RWPE1 (cell line): ENCODE measurements around the gene ZC2HC1B.
"Not testable (repeated sequence)": the region's sequence is repeated elsewhere in the genome, so short reads cannot be mapped to it uniquely, and the experiment has no call there.

Experiments
- CTCF ChIA-PET: fragments of 350-600 bp; sonication (Branson Sonifier 250); formaldehyde crosslinking; extraction: SDS; loops from one replicate; lab custom pipeline; 2021; lab: Yijun Ruan, JAX
- POLR2A ChIA-PET: fragments of 400-600 bp; formaldehyde crosslinking; extraction: SDS; loops from one replicate; lab custom pipeline; 2020; ENCODE audit warnings: antibody characterized with exemption; ENCODE audit not compliant: low non-redundant PET; lab: Yijun Ruan, JAX
- DNase-seq: peaks from one replicate; pipeline ENCODE4 v3.0.0; 2012; ENCODE audit warnings: low spot score
- H3K27ac ChIP-seq: fragments of 450-650 bp; 2 replicates; pipeline ENCODE4 v1.5.1; 2017
- TF ChIP-seq, protein P1 (sequence below): fragments of 450-650 bp; conservative IDR thresholded peaks from 2 replicates; pipeline ENCODE4 v1.5.1; 2017; ENCODE audit warnings: low read depth, mild to moderate bottlenecking

The ZC2HC1B gene

DNA sequence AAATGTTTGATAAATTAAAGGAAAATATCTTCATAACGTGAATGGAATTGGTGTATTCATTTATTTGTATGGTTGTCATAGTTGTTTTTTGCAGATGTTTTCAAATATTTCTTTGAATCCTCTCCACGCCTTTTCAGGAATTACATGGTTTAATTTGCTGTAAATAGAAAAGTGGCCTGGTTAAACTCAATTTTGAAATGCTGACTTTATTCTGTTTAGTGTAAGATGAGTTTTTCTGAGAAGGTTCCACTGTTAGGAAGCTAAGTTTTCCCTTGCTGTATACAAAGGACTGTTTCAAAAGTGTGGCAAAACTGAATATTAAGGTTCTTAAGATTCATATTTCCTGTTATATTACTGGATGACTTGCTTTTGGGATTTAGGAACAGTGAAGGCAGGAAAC is 503 bp upstream of the ZC2HC1B start:
- no peak overlapping the region for H3K27ac ChIP-seq
- POLR2A ChIA-PET = no interaction called here
- DNase-seq = no peak
- TF ChIP-seq, protein P1, sequence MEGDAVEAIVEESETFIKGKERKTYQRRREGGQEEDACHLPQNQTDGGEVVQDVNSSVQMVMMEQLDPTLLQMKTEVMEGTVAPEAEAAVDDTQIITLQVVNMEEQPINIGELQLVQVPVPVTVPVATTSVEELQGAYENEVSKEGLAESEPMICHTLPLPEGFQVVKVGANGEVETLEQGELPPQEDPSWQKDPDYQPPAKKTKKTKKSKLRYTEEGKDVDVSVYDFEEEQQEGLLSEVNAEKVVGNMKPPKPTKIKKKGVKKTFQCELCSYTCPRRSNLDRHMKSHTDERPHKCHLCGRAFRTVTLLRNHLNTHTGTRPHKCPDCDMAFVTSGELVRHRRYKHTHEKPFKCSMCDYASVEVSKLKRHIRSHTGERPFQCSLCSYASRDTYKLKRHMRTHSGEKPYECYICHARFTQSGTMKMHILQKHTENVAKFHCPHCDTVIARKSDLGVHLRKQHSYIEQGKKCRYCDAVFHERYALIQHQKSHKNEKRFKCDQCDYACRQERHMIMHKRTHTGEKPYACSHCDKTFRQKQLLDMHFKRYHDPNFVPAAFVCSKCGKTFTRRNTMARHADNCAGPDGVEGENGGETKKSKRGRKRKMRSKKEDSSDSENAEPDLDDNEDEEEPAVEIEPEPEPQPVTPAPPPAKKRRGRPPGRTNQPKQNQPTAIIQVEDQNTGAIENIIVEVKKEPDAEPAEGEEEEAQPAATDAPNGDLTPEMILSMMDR = no peak
- CTCF ChIA-PET = interaction anchor here (0.7 to 1.8 kb wide), 2 partner anchors 21 to 82 kb away, joined by 3 to 4 read pairs; partner anchors contain the start of gene LTV1

DNA sequence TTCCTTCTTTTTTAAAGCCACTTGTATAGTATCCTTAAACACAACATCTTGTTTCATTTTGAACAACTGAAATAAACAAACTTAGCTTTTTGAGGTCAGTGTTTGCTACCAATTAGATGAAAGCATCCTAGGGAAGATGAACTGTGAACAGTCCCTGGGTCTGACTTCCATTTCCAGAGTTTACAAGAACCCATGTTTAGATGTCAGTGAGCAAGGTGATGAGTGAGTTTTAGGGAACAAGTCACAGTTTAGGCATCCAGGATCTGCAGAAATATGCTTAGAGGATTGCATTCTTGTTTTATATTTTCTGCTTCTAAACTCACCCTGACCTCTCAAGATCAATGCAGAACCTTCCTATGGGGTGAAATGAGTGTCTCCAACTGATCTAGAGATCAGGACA is 3.0 kb downstream of the ZC2HC1B start:
- ChIA-PET CTCF (interaction anchor here (0.6 kb wide), 1 partner anchor 118 kb away, joined by 3 read pairs; no protein-coding TSS in a partner anchor), POLR2A (no interaction called here)
- no peak for DNase-seq
- H3K27ac ChIP-seq = no peak overlapping the region
- TF ChIP-seq, protein P1 = no peak

DNA sequence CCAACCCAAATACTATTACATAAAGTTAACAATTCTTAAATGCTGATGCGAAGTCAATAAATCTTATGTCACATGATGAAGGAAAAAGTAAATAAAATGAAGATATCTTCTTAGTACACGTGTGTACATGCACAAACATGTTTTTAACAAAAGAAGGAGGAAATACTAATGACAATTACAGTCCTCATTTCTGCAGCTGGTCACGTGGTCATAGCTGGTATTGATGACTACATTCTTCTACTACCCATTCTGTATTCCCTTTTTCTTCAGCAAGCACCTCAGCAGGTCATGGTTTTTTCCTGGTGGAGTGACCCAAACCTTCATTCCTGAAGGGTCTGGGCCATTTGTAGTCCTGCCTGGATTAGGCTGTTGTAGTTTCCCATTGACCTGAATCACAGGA is 4.5 kb downstream of the ZC2HC1B start:
- H3K27ac ChIP-seq, CTCF ChIA-PET, DNase-seq, POLR2A ChIA-PET: not testable (repeated sequence)

DNA sequence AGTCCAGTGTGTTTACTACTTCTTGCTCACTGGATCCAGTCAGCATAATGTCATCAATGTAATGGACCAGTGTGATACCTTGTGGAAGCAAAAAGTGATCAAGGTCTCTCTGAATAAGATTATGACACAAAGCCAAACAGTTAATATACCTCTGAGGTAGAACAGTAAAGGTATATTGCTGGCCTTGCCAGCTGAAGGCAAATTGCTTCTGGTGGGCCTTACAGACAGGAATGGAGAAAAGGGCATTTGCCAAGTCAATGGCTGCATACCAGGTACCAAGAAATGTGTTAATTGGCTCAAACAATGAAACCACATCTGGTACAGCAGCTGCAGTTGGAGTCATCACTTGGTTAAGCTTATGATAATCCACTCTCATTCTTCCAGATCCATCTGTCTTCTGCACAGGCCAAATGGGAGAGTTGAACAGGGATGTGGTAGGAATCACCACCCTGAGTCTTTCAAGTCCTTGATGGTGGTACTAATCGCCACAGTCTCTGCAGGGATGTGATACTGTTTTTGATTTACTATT is 7.0 kb downstream of the ZC2HC1B start:
- DNase-seq, CTCF ChIA-PET, POLR2A ChIA-PET, H3K27ac ChIP-seq: not testable (repeated sequence)

DNA sequence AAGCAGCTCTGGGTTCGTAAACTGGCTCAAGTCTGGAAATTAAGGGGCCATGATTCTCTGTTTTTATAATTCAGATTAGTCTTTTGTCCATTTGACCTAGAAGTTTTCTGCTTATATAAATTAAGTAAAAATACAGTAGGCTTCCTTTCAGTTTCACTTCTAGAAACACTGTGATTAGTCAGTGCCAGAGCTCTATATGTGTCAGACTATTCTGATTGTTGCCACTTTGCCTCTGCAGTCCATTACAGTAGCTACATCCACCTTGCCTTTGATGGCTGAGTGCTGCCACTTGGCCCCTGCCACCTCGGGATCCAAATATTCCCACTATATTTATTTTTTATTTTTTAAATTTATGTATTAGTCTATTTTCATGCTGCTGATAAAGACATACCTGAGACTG is 7.9 kb downstream of the ZC2HC1B start:
- CTCF ChIA-PET = no interaction called here
- TF ChIP-seq, protein P1 = no peak
- no peak overlapping the region for H3K27ac ChIP-seq
- POLR2A ChIA-PET = no interaction called here
- DNase-seq = no peak

DNA sequence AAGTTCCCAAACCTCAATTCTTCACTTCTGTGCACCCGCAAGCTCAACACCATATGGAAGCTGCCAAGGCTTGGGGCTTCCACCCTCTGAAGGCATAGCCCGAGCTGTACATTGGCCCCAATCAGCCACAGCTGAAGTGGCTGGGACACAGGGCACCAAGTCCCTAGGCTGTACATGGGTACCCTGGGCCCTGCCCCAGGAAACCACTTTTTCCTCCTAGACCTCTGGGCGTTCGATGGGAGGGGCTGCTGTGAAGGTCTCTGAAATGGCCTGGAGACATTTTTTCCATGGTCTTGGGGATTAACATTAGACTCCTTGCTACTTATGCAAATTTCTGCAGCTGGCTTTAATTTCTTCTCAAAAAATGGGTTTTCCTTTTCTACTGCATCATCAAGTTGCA is 9.3 kb downstream of the ZC2HC1B start:
- CTCF ChIA-PET = interaction anchor here (0.7 kb wide), 1 partner anchor 348 kb away, joined by 3 read pairs; no protein-coding TSS in a partner anchor
- DNase-seq, POLR2A ChIA-PET, H3K27ac ChIP-seq: not testable (repeated sequence)

DNA sequence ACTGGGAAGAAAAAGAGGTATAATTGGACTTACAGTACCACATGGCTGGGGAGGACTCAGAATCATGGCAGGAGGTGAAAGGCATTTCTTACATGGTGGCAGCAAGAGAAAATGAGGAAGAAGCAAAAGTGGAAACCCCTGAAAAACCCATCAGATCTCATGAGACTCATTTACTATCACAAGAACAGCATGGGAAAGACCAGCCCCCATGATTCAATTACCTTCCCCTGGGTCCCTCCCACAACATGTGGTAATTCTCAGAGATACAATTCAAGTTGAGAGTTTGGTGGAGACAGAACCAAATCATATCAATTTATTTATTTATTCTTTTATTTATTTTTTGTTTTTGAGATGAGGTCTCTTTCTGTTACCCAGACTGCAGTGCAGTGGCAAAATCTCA is 10.2 kb downstream of the ZC2HC1B start:
- POLR2A ChIA-PET, CTCF ChIA-PET, H3K27ac ChIP-seq, DNase-seq: not testable (repeated sequence)

DNA sequence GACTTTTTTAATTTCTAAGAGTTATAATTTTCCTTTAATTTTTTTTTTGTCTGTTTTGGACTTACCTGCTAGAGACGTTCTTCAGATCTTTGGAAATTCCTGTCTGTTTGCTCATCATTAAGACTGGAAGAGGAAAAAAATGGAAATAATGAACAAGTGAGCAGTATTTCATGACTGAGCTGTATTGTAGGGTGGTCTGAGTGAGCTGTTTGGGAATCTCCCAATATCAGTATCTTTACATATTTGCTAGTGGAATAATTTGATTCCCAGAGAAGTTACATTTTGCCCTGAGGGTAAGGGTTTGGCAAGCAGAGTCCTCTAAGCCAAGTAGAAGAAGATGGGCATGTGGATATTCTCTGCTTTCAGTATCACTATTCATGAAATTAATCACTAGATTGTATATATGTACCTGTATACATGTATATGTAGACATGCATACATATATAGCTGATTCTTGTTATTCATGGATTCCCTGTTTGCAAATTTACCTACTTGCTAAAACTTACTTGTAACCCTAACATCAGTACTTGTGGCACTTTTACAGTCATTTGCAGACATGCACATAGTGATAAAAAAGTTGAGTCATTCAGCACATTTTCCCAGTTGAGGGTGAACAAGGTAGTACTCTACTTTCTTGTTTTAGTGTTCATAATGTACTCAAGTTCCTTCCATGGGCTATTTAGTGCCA is 13.5 kb downstream of the ZC2HC1B start:
- POLR2A ChIA-PET = no interaction called here
- no peak for DNase-seq
- CTCF ChIA-PET = interaction anchor here (0.6 kb wide), 1 partner anchor 267 kb away, joined by 4 read pairs; no protein-coding TSS in a partner anchor
- TF ChIP-seq, protein P1 = no peak
- H3K27ac ChIP-seq = no peak overlapping the region
